K562 (cell line): ENCODE data around the gene SUCNR1.

Experiments
- BCLAF1 ChIP-seq, 2 experiments: fragments of 450-650 bp in 1 of 2; IDR thresholded peaks; 2 replicates each; pipeline ENCODE4 v1.6.1; 2011 to 2017; ENCODE audit warnings: low read depth in 2 of 2, antibody characterized with exemption in 1 of 2, borderline replicate concordance in 1 of 2, low read length in 1 of 2, mild to moderate bottlenecking in 1 of 2, mixed read lengths in 1 of 2; ENCODE audit not compliant: control insufficient read depth in 1 of 2
- BHLHE40 ChIP-seq: IDR thresholded peaks from 2 replicates; pipeline ENCODE4 v1.6.1; 2011; ENCODE audit warnings: low read length, improper control_type of control experiment
- HMG20B ChIP-seq: fragments of 250-450 bp; sonication (Bioruptor Pico); IDR thresholded peaks from 2 replicates; pipeline ENCODE4 v1.5.0; 2021; ENCODE audit warnings: mild to moderate bottlenecking

- TF ChIP-seq HMG20B (CRISPR knock-in tag) = no peak
- TF ChIP-seq BHLHE40 = no peak
- no peak for TF ChIP-seq BCLAF1 (IDR thresholded peaks at IDR 0.05; ENCODE audit: borderline replicate concordance in 1 of 2, control insufficient read depth in 1 of 2, low read depth in 2 of 2, low read length in 1 of 2)
Observed at GRCh38 chr3:151909681-151910405, 36.4 kb downstream of the SUCNR1 start.
